Dermis microvascular lymphatic vessel endothelial cell (primary cell): ENCODE data around the gene ASXL1. TPM values are rescaled to one million over a fixed set of nuclear protein-coding genes. Genes with fewer than 3 reads are reported as not detected.

Experiments used
- total RNA-seq: library from RNA; depleted of rRNA; stranded (reverse); fragments of >200 nt; gene quantifications from 2 replicates; pipeline ENCODE4 v1.2.1, GENCODE V29; 2014

ASXL1 gene
- total RNA-seq, 1 donor from 2014 or later: 27.3 TPM

Other genes starting within 250 kb of the ASXL1 start
- gene TM9SF4, start 248.6 kb upstream of the ASXL1 start, total RNA-seq: 16.7 and 27.3 TPM in 2 replicates
- 2.3 and 3.5 TPM in 2 replicates for gene PLAGL2, start 150.6 kb upstream of the ASXL1 start, total RNA-seq
- gene POFUT1, start 150.5 kb upstream of the ASXL1 start, total RNA-seq: 26.7 and 42.9 TPM in 2 replicates
- 24.3 and 25.8 TPM in 2 replicates for gene KIF3B, start 80.7 kb upstream of the ASXL1 start, total RNA-seq
- gene NOL4L, start 227.0 kb downstream of the ASXL1 start, total RNA-seq: 7.7 and 16.2 TPM in 2 replicates